GM12873 (cell line): ENCODE data around the gene LRRTM4.

Experiments
- CTCF ChIP-seq: IDR thresholded peaks from 2 replicates; pipeline ENCODE4 v1.5.1; 2012; ENCODE audit warnings: low read depth, mild to moderate bottlenecking, moderate library complexity, low read length, control low read depth; ENCODE audit not compliant: insufficient read depth; ENCODE audit errors: missing control alignments

The LRRTM4 gene

GRCh38 chr2:77479395-77479794 is 42.8 kb downstream of the LRRTM4 start:
- no peak for TF ChIP-seq CTCF

- no peak for TF ChIP-seq CTCF
Measured at GRCh38 chr2:77470096-77470495, 52.1 kb downstream of the LRRTM4 start.

- TF ChIP-seq CTCF: no peak
Measured at GRCh38 chr2:77469106-77469505, 53.1 kb downstream of the LRRTM4 start.

GRCh38 chr2:77459840-77460239 is 62.3 kb downstream of the LRRTM4 start:
- TF ChIP-seq CTCF: no peak

- no peak for TF ChIP-seq CTCF
Measured at GRCh38 chr2:77458216-77458615, 64.0 kb downstream of the LRRTM4 start.

- no peak for TF ChIP-seq CTCF
Measured at GRCh38 chr2:77457665-77458064, 64.5 kb downstream of the LRRTM4 start.

- TF ChIP-seq CTCF: no peak
Measured at GRCh38 chr2:77443076-77443475, 79.1 kb downstream of the LRRTM4 start.
